DMS 273 (cell line): ENCODE measurements around the gene GNAQ.
A peak's percentile ranks its signal among the peaks of the same experiment; 100 is the strongest.
"Not testable (repeated sequence)": the region's sequence is repeated elsewhere in the genome, so short reads cannot be mapped to it uniquely, and the experiment has no call there.

ENCODE experiments used
- DNase-seq: peaks from one replicate; lab custom pipeline; 2025; ENCODE audit not compliant: unreplicated experiment; lab: John Stamatoyannopoulos, UW

Gene GNAQ

GRCh38 chr9:77798140-77798539 lies 233.5 kb downstream of the GNAQ start:
- no peak for DNase-seq

GRCh38 chr9:77794985-77795384 lies 236.6 kb downstream of the GNAQ start:
- DNase-seq: no peak

GRCh38 chr9:77793849-77794248 lies 237.8 kb downstream of the GNAQ start:
- DNase-seq: no peak

GRCh38 chr9:77789891-77790290 lies 241.7 kb downstream of the GNAQ start:
- no peak for DNase-seq

- peak; percentile 28 for DNase-seq
Observed at GRCh38 chr9:77785341-77785740, 246.3 kb downstream of the GNAQ start.

GRCh38 chr9:77783518-77783917 lies 248.1 kb downstream of the GNAQ start:
- DNase-seq: no peak

- DNase-seq: no peak
Observed at GRCh38 chr9:77779010-77779409, 252.6 kb downstream of the GNAQ start.

GRCh38 chr9:77773381-77773780 lies 258.2 kb downstream of the GNAQ start:
- no peak for DNase-seq

- DNase-seq: no peak
Observed at GRCh38 chr9:77772646-77773045, 259.0 kb downstream of the GNAQ start.

- no peak for DNase-seq
Observed at GRCh38 chr9:77771171-77771570, 260.4 kb downstream of the GNAQ start.

GRCh38 chr9:77770340-77770739 lies 261.3 kb downstream of the GNAQ start:
- no peak for DNase-seq

GRCh38 chr9:77769246-77769645 lies 262.4 kb downstream of the GNAQ start:
- no peak for DNase-seq

GRCh38 chr9:77766587-77766986 lies 265.0 kb downstream of the GNAQ start:
- DNase-seq: no peak

- DNase-seq: no peak
Observed at GRCh38 chr9:77765781-77766259, 265.8 kb downstream of the GNAQ start.

- DNase-seq: peak; percentile 30
Observed at GRCh38 chr9:77764894-77765780, 266.5 kb downstream of the GNAQ start.

GRCh38 chr9:77763566-77763965 lies 268.0 kb downstream of the GNAQ start:
- DNase-seq: no peak

GRCh38 chr9:77760919-77761318 lies 270.7 kb downstream of the GNAQ start:
- DNase-seq: not testable (repeated sequence)

- DNase-seq: no peak
Observed at GRCh38 chr9:77759391-77759790, 272.2 kb downstream of the GNAQ start.

GRCh38 chr9:77756449-77756848 lies 275.2 kb downstream of the GNAQ start:
- no peak for DNase-seq

- DNase-seq: no peak
Observed at GRCh38 chr9:77753180-77753579, 278.4 kb downstream of the GNAQ start.

- no peak for DNase-seq
Observed at GRCh38 chr9:77752554-77752953, 279.1 kb downstream of the GNAQ start.

- peak; percentile 72 for DNase-seq
Observed at GRCh38 chr9:77751341-77752091, 280.1 kb downstream of the GNAQ start.
